Fibroblast of skin of abdomen (primary cell): Measurements from ENCODE around the gene SPECC1.
"Not testable (repeated sequence)": the region's sequence is repeated elsewhere in the genome, so short reads cannot be mapped to it uniquely, and the experiment has no call there.

ENCODE experiments used
- DNase-seq: peaks from one replicate; pipeline ENCODE4 v3.0.0-alpha.2; 2013

The SPECC1 gene

GRCh38 chr17:20141198-20141972 lies 132.2 kb downstream of the SPECC1 start:
- no peak for DNase-seq

GRCh38 chr17:20142268-20142667 lies 133.1 kb downstream of the SPECC1 start:
- no peak for DNase-seq

GRCh38 chr17:20143740-20144139 lies 134.6 kb downstream of the SPECC1 start:
- DNase-seq, result no peak

GRCh38 chr17:20145567-20145966 lies 136.4 kb downstream of the SPECC1 start:
- DNase-seq, result no peak

- no peak for DNase-seq
Measured at GRCh38 chr17:20149251-20149650, 140.1 kb downstream of the SPECC1 start.

- DNase-seq, result no peak
Measured at GRCh38 chr17:20151174-20151573, 142.0 kb downstream of the SPECC1 start.

- DNase-seq, result no peak
Measured at GRCh38 chr17:20153231-20153630, 144.1 kb downstream of the SPECC1 start.

- DNase-seq, result no peak
Measured at GRCh38 chr17:20154286-20155000, 145.3 kb downstream of the SPECC1 start.

GRCh38 chr17:20155258-20156195 lies 146.4 kb downstream of the SPECC1 start:
- DNase-seq, result peak; percentile 90

GRCh38 chr17:20156196-20157000 lies 147.2 kb downstream of the SPECC1 start:
- DNase-seq, result peak; percentile 13

GRCh38 chr17:20157001-20157310 lies 147.8 kb downstream of the SPECC1 start:
- DNase-seq, result no peak

- no peak for DNase-seq
Measured at GRCh38 chr17:20158580-20158979, 149.4 kb downstream of the SPECC1 start.

GRCh38 chr17:20159406-20160069 lies 150.4 kb downstream of the SPECC1 start:
- DNase-seq, result no peak

- not testable (repeated sequence) for DNase-seq
Measured at GRCh38 chr17:20165516-20165915, 156.4 kb downstream of the SPECC1 start.

GRCh38 chr17:20170085-20170484 lies 160.9 kb downstream of the SPECC1 start:
- no peak for DNase-seq

GRCh38 chr17:20171741-20172365 lies 162.7 kb downstream of the SPECC1 start:
- no peak for DNase-seq

GRCh38 chr17:20172376-20172775 lies 163.2 kb downstream of the SPECC1 start:
- DNase-seq, result no peak

- no peak for DNase-seq
Measured at GRCh38 chr17:20173091-20173490, 163.9 kb downstream of the SPECC1 start.

- peak; percentile 20 for DNase-seq
Measured at GRCh38 chr17:20174588-20175265, 165.6 kb downstream of the SPECC1 start.

GRCh38 chr17:20179041-20179440 lies 169.9 kb downstream of the SPECC1 start:
- no peak for DNase-seq

- no peak for DNase-seq
Measured at GRCh38 chr17:20180661-20181060, 171.5 kb downstream of the SPECC1 start.
